BJ (cell line): ENCODE measurements around the gene ZNF638. TPM values are rescaled to one million over a fixed set of nuclear protein-coding genes. Genes with fewer than 3 reads are reported as not detected.

Experiments used
- CTCF ChIA-PET: fragments of 350-600 bp; formaldehyde crosslinking; extraction: SDS; loops from one replicate; lab custom pipeline; 2021; ENCODE audit warnings: antibody characterized with exemption, inconsistent platforms; lab: Yijun Ruan, JAX
- POLR2A ChIA-PET: fragments of 300-600 bp; sonication (Branson Sonifier 250); formaldehyde crosslinking; extraction: SDS; loops from one replicate; lab custom pipeline; 2021; ENCODE audit warnings: antibody characterized with exemption; lab: Charles Lee
- DNase-seq: peaks from one replicate; pipeline ENCODE4 v3.0.0-alpha.2; 2011; ENCODE audit warnings: low read depth
- H3K27me3 ChIP-seq: 2 replicates; pipeline ENCODE4 v1.6.0; 2011; ENCODE audit warnings: low read length; ENCODE audit not compliant: control insufficient read depth, insufficient read depth
- H3K36me3 ChIP-seq: 2 replicates; pipeline ENCODE4 v1.5.1; 2011; ENCODE audit warnings: low read length; ENCODE audit not compliant: control insufficient read depth, insufficient read depth
- H3K4me3 ChIP-seq: 2 replicates; pipeline ENCODE4 v1.5.1; 2011; ENCODE audit warnings: low read depth, mild to moderate bottlenecking, control low read depth, low read length
- polyA plus RNA-seq: library from polyadenylated mRNA; depleted of rRNA; stranded (reverse); fragments of >200 nt; gene quantifications from 2 replicates; pipeline ENCODE4 v1.2.3, GENCODE V29; 2011
- TF ChIP-seq, protein P1 (sequence below): IDR thresholded peaks from 2 replicates; pipeline ENCODE4 v1.5.1; 2011; ENCODE audit warnings: low read depth, mild to moderate bottlenecking, control low read depth, inconsistent platforms, low read length, moderate library complexity; ENCODE audit not compliant: insufficient read depth

The ZNF638 gene
- polyA plus RNA-seq, 1 experiment: 44.8 TPM

DNA sequence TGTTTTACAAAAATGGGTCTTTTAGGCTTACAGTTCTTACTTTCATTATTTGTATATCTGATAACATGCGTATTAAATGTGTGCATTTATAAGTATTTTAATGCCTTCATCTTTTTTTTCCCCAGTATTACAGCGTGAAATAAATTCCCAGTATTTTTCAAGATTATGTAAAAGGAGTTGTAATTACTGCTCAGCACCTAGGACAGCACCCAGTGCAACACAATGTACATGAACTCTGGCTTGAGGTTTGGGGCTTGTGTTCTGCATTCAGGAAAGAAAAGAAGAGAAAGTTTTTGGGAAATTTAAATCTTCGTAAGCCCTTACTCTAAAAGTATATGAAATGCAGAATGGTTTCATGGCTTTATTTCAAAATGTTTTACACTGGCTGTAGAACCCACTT is 16.7 kb downstream of the ZNF638 start:
- ChIA-PET POLR2A (no interaction called here), CTCF (no interaction called here)
- Histone ChIP-seq H3K4me3 (no peak overlapping the region), H3K27me3 (no peaks in the 10 kb centered on the region), H3K36me3 (peaks cover 3% of the 10 kb centered on the region; the same call in 1 of the 2 replicates)
- no peak for DNase-seq
- TF ChIP-seq, protein P1, sequence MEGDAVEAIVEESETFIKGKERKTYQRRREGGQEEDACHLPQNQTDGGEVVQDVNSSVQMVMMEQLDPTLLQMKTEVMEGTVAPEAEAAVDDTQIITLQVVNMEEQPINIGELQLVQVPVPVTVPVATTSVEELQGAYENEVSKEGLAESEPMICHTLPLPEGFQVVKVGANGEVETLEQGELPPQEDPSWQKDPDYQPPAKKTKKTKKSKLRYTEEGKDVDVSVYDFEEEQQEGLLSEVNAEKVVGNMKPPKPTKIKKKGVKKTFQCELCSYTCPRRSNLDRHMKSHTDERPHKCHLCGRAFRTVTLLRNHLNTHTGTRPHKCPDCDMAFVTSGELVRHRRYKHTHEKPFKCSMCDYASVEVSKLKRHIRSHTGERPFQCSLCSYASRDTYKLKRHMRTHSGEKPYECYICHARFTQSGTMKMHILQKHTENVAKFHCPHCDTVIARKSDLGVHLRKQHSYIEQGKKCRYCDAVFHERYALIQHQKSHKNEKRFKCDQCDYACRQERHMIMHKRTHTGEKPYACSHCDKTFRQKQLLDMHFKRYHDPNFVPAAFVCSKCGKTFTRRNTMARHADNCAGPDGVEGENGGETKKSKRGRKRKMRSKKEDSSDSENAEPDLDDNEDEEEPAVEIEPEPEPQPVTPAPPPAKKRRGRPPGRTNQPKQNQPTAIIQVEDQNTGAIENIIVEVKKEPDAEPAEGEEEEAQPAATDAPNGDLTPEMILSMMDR: no peak

DNA sequence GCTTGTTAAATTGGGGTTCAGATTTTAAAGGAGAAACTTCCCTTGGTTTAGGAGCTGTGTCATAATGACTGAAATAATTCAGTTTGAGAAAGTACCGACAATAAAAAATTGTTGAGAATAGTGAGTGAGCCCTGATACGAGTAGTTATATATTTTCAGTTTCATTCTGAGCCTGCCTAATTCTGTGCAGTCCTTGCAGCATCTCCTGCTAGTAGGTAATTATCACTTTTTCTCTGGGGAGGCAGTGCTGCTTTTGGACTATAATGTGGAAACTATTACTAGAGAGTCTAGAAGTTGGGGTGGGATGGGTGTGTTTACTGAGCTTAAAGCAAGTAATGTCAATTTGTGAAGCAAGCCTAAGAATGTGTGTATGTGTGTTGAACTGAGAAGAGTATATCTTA is 21.7 kb downstream of the ZNF638 start:
- H3K36me3 ChIP-seq: peaks cover 9% of the 10 kb centered on the region
- TF ChIP-seq, protein P1: no peak
- ChIA-PET CTCF (interaction anchor here (1.4 kb wide), 1 partner anchor 54 kb away, joined by 4 read pairs; no protein-coding TSS in a partner anchor), POLR2A (no interaction called here)
- H3K27me3 ChIP-seq: no peaks in the 10 kb centered on the region
- H3K4me3 ChIP-seq: no peak overlapping the region
- DNase-seq: no peak

DNA sequence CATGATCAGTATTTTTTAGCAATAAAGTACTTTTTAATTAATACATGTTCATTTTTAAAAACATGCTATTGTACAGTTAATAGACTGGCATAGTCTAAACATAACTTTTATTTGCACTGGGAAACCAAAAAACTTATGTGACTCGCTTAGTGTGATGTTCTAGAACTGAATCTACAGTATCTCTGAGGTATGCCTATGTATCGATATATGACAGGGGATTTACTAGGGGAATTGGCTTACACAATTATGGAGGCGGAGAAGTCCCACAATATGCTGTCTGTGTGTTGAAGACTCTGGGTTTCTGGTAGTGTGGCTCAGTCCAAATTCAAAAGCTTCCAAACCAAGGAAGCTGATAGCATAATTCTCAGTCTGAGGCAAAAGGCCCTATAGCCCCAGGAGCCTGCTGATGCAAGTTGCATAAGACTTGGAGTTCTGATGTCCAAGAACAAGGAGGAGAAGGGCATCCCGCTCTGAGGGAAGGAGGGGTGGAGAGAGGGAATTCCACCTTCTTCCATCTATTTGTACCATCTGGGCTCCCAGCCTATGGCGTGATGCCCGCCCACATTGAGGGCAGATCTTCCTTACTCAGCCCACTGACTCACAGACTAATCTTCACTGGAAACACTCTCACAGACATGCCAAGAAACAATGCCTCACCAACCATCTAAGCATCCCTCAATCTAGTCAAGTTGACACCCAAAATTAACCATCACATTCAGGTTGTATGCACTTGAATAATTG is 27.5 kb downstream of the ZNF638 start:
- no peak for DNase-seq
- TF ChIP-seq, protein P1: no peak
- peaks cover 15% of the 10 kb centered on the region for H3K36me3 ChIP-seq
- POLR2A ChIA-PET: interaction anchor here (0.6 kb wide), 1 partner anchor 22 kb away, joined by 3 read pairs; no protein-coding TSS in a partner anchor
- H3K4me3 ChIP-seq: no peak overlapping the region
- no peaks in the 10 kb centered on the region for H3K27me3 ChIP-seq
- CTCF ChIA-PET: no interaction called here

DNA sequence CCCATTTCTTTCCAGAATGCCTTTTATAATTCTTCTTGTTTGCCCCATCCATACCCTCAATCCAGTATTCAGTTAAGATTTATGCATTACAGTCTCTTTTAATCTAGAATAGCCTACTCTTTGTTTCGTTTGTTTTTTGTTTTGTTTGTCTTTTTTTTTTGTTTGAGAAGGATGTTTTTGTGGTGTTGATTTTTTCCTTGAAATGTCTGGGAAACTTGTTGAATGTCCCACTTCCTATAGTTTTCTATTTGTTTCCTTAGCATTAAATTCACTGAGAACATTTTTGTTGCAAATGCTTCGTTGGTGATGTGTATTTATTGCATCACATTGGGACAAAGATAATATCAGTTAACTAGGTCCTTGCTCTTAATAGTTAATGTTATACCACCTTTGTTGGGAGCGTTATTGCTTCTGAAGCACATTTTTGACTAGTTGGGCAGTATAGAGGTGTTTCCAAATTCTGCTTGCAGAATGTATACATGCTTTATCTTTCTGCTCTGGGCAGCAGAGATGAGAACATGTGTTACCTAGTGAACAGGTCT is 28.9 kb downstream of the ZNF638 start:
- Histone ChIP-seq H3K27me3 (no peaks in the 10 kb centered on the region), H3K4me3 (no peak overlapping the region), H3K36me3 (peaks cover 15% of the 10 kb centered on the region)
- CTCF ChIA-PET: interaction anchor here (0.7 to 1.2 kb wide), 4 partner anchors 13 to 150 kb away, joined by 3 read pairs; no protein-coding TSS in a partner anchor
- no peak for DNase-seq
- POLR2A ChIA-PET: no interaction called here
- TF ChIP-seq, protein P1: no peak

DNA sequence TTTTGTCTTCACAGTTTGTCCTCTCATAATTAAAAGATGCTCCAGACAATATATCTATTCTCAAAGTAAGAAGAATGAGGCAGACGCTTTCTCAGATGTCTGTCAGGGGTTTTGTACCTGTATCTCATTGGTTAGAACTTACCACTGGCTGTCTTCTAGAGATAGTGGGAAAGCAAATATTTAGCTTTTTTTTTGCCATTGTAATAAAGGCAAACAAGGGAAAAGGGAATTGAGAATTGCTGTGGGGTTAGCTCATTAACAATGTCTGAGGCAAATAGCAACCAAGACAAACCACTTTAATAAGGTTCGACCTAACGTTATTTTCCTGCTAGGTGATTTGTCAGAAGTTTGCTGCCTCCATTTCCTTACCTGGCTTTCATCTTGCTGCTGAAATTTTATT is 30.0 kb downstream of the ZNF638 start:
- H3K27me3 ChIP-seq: no peaks in the 10 kb centered on the region
- ChIA-PET CTCF (interaction anchor here (0.9 to 1.2 kb wide), 2 partner anchors 14 to 95 kb away, joined by 3 read pairs; no protein-coding TSS in a partner anchor), POLR2A (no interaction called here)
- H3K4me3 ChIP-seq: no peak overlapping the region
- peaks cover 18% of the 10 kb centered on the region for H3K36me3 ChIP-seq
- no peak for DNase-seq
- TF ChIP-seq, protein P1: no peak
